IPS-11a (cell line): ENCODE results near the gene ARVCF.

Experiments
- H3K4me3 ChIP-seq: one replicate; pipeline ENCODE4 v1.5.1; 2013; ENCODE audit warnings: low read depth, low read length, control low read depth

Gene ARVCF

GRCh38 chr22:20000246-20001081 is 16.2 kb downstream of the ARVCF start:
- no peak overlapping the region for H3K4me3 ChIP-seq

- no peak overlapping the region for H3K4me3 ChIP-seq
Observed at GRCh38 chr22:19998991-19999820, 17.4 kb downstream of the ARVCF start.

- H3K4me3 ChIP-seq = no peak overlapping the region
Observed at GRCh38 chr22:19998232-19998951, 18.2 kb downstream of the ARVCF start.

- H3K4me3 ChIP-seq = no peak overlapping the region
Observed at GRCh38 chr22:19997561-19998231, 18.9 kb downstream of the ARVCF start.

GRCh38 chr22:19996694-19997384 is 19.8 kb downstream of the ARVCF start:
- no peak overlapping the region for H3K4me3 ChIP-seq

- no peak overlapping the region for H3K4me3 ChIP-seq
Observed at GRCh38 chr22:19995611-19996339, 20.8 kb downstream of the ARVCF start.

GRCh38 chr22:19994851-19995610 is 21.6 kb downstream of the ARVCF start:
- H3K4me3 ChIP-seq = no peak overlapping the region

GRCh38 chr22:19993926-19994325 is 22.7 kb downstream of the ARVCF start:
- no peak overlapping the region for H3K4me3 ChIP-seq

- H3K4me3 ChIP-seq = no peak overlapping the region
Observed at GRCh38 chr22:19992921-19993355, 23.7 kb downstream of the ARVCF start.

GRCh38 chr22:19992481-19992911 is 24.1 kb downstream of the ARVCF start:
- no peak overlapping the region for H3K4me3 ChIP-seq

- no peak overlapping the region for H3K4me3 ChIP-seq
Observed at GRCh38 chr22:19991645-19992451, 24.8 kb downstream of the ARVCF start.

GRCh38 chr22:19991395-19991644 is 25.3 kb downstream of the ARVCF start:
- no peak overlapping the region for H3K4me3 ChIP-seq

GRCh38 chr22:19990609-19991394 is 25.8 kb downstream of the ARVCF start:
- no peak overlapping the region for H3K4me3 ChIP-seq

GRCh38 chr22:19990188-19990587 is 26.4 kb downstream of the ARVCF start:
- no peak overlapping the region for H3K4me3 ChIP-seq

- no peak overlapping the region for H3K4me3 ChIP-seq
Observed at GRCh38 chr22:19989725-19990067, 26.9 kb downstream of the ARVCF start.

GRCh38 chr22:19988965-19989724 is 27.5 kb downstream of the ARVCF start:
- H3K4me3 ChIP-seq = no peak overlapping the region

GRCh38 chr22:19988331-19988808 is 28.3 kb downstream of the ARVCF start:
- no peak overlapping the region for H3K4me3 ChIP-seq
